HuH-7.5 (cell line): ENCODE measurements around the gene INPP5A.

ENCODE experiments used
- DNase-seq: peaks from one replicate; pipeline ENCODE4 v3.0.0; 2011; ENCODE audit warnings: low spot score

Gene INPP5A

GRCh38 chr10:132535065-132535651 is 2.4 kb upstream of the INPP5A start:
- no peak for DNase-seq

GRCh38 chr10:132536241-132536876 is 1.2 kb upstream of the INPP5A start:
- no peak for DNase-seq

- DNase-seq: peak; percentile 86
Measured at GRCh38 chr10:132536877-132537683, 507 bp upstream of the INPP5A start.

- no peak for DNase-seq
Measured at GRCh38 chr10:132538031-132538789, 623 bp downstream of the INPP5A start.

- no peak for DNase-seq
Measured at GRCh38 chr10:132538790-132539421, 1.3 kb downstream of the INPP5A start.

GRCh38 chr10:132539431-132539839 is 1.8 kb downstream of the INPP5A start:
- DNase-seq: no peak

GRCh38 chr10:132539894-132540293 is 2.3 kb downstream of the INPP5A start:
- DNase-seq: no peak

GRCh38 chr10:132540456-132540855 is 2.9 kb downstream of the INPP5A start:
- no peak for DNase-seq

- DNase-seq: no peak
Measured at GRCh38 chr10:132541129-132541528, 3.5 kb downstream of the INPP5A start.

- DNase-seq: no peak
Measured at GRCh38 chr10:132541601-132542011, 4.0 kb downstream of the INPP5A start.

- no peak for DNase-seq
Measured at GRCh38 chr10:132542086-132542775, 4.6 kb downstream of the INPP5A start.

GRCh38 chr10:132542819-132543218 is 5.2 kb downstream of the INPP5A start:
- DNase-seq: no peak

- DNase-seq: no peak
Measured at GRCh38 chr10:132543916-132544743, 6.5 kb downstream of the INPP5A start.

- DNase-seq: no peak
Measured at GRCh38 chr10:132544744-132545658, 7.4 kb downstream of the INPP5A start.

- DNase-seq: no peak
Measured at GRCh38 chr10:132545659-132546367, 8.2 kb downstream of the INPP5A start.

GRCh38 chr10:132546567-132547420 is 9.2 kb downstream of the INPP5A start:
- DNase-seq: no peak

GRCh38 chr10:132547421-132547861 is 9.9 kb downstream of the INPP5A start:
- DNase-seq: no peak
